Common myeloid progenitor, CD34-positive (primary cell): ENCODE measurements around the gene PKNOX2.

Source experiments
- CTCF ChIA-PET: fragments of 350-600 bp; sonication (Branson Sonifier 250); formaldehyde crosslinking; loops from one replicate; lab custom pipeline; 2021; ENCODE audit warnings: antibody characterized with exemption; lab: Charles Lee
- POLR2A ChIA-PET: fragments of 350-600 bp; sonication (Branson Sonifier 250); formaldehyde crosslinking; loops from one replicate; lab custom pipeline; 2021; ENCODE audit warnings: antibody characterized with exemption; lab: Charles Lee
- DNase-seq, 3 donors: peaks; one replicate each; pipeline versions ENCODE4 v3.0.0 to v3.0.0-alpha.2; 2013
- H3K27ac ChIP-seq, 2 experiments: 1 replicate in 1 of 2; 2 replicates in 1 of 2; pipeline ENCODE4 v1.7.0; 2013; ENCODE audit warnings: inconsistent platforms in 2 of 2, low read length in 2 of 2, mild to moderate bottlenecking in 2 of 2, low read depth in 1 of 2, moderate library complexity in 1 of 2; ENCODE audit not compliant: severe bottlenecking in 2 of 2, insufficient read depth in 1 of 2, poor library complexity in 1 of 2
- H3K27me3 ChIP-seq, 5 experiments: replicated peaks in 2 of 5; 1 replicate in 3 of 5; 2 replicates in 2 of 5; pipeline versions ENCODE4 v1.6.1 to v1.7.0; 2013; ENCODE audit warnings: low read length in 4 of 5, mild to moderate bottlenecking in 2 of 5, moderate library complexity in 2 of 5, inconsistent platforms in 1 of 5; ENCODE audit not compliant: insufficient read depth in 5 of 5, control insufficient read depth in 4 of 5
- H3K36me3 ChIP-seq, 4 experiments: 1 replicate in 2 of 4; 2 replicates in 2 of 4; pipeline versions ENCODE4 v1.6.1 to v1.7.0; 2013; ENCODE audit warnings: low read length in 3 of 4, control low read depth in 1 of 4, mild to moderate bottlenecking in 1 of 4; ENCODE audit not compliant: control insufficient read depth in 4 of 4, insufficient read depth in 4 of 4
- H3K4me1 ChIP-seq, 4 experiments: 1 replicate in 3 of 4; 2 replicates in 1 of 4; pipeline versions ENCODE4 v1.6.1 to v1.7.1; 2013; ENCODE audit warnings: low read length in 3 of 4, mild to moderate bottlenecking in 3 of 4, control low read depth in 1 of 4, inconsistent platforms in 1 of 4, moderate library complexity in 1 of 4; ENCODE audit not compliant: control insufficient read depth in 4 of 4, insufficient read depth in 4 of 4; ENCODE audit errors: control extremely low read depth in 1 of 4
- H3K4me3 ChIP-seq, 7 experiments: 1 replicate in 4 of 7; 2 replicates in 3 of 7; pipeline versions ENCODE4 v1.5.1 to v1.7.0; 2013; ENCODE audit warnings: mild to moderate bottlenecking in 7 of 7, low read length in 6 of 7, moderate library complexity in 6 of 7, inconsistent platforms in 2 of 7, low read depth in 2 of 7, control low read depth in 1 of 7; ENCODE audit not compliant: insufficient read depth in 4 of 7, control insufficient read depth in 1 of 7; ENCODE audit errors: extremely low read depth in 1 of 7
- H3K9me3 ChIP-seq, 5 experiments: 1 replicate in 4 of 5; 2 replicates in 1 of 5; pipeline versions ENCODE4 v1.6.1 to v1.7.1; 2013; ENCODE audit warnings: low read length in 4 of 5, mild to moderate bottlenecking in 2 of 5, inconsistent platforms in 1 of 5, low read depth in 1 of 5, moderate library complexity in 1 of 5; ENCODE audit not compliant: control insufficient read depth in 4 of 5, insufficient read depth in 2 of 5; ENCODE audit errors: control extremely low read depth in 1 of 5
- WGBS: methylation state at CpG from one replicate; pipeline ENCODE4 v1.1.5; 2013; ENCODE audit not compliant: insufficient coverage; 5-methylcytosine and 5-hydroxymethylcytosine counted together

The PKNOX2 gene

GRCh38 chr11:125345421-125346178 lies 181.0 kb downstream of the PKNOX2 start:
- peak; percentile 34 to 61 (median 49) for DNase-seq
- POLR2A ChIA-PET, result interaction anchor here (0.6 kb wide), 1 partner anchor 9 kb away, joined by 3 read pairs; no protein-coding TSS in a partner anchor

GRCh38 chr11:125346179-125346530 lies 181.6 kb downstream of the PKNOX2 start:
- H3K36me3 ChIP-seq, result no peaks in the 10 kb centered on the region
- peaks cover 0 to 14% (median 8%) of the 10 kb centered on the region in 5 experiments for H3K27me3 ChIP-seq
- CTCF ChIA-PET, result interaction anchor here (0.8 to 5.0 kb wide), 10 partner anchors 11 to 597 kb away, joined by 3 to 34 read pairs (median 4); no protein-coding TSS in a partner anchor
- no peaks in the 10 kb centered on the region for H3K4me1 ChIP-seq
- 100% methylated on average over 1 of the region's 6 CpGs for WGBS
- POLR2A ChIA-PET, result no interaction called here
- no peaks in the 10 kb centered on the region for H3K9me3 ChIP-seq
- no peak overlapping the region for H3K27ac ChIP-seq
- H3K4me3 ChIP-seq, result no peak overlapping the region
- DNase-seq, result no peak

More at GRCh38 chr11:125345421-125346178, 181.0 kb downstream of the PKNOX2 start:
- whole genome bisulfite sequencing, result 27% methylated on average over 12 of the region's 20 CpGs
- CTCF ChIA-PET, result interaction anchor here (0.8 to 5.0 kb wide), 12 partner anchors 10 to 598 kb away, joined by 3 to 34 read pairs (median 4); no protein-coding TSS in a partner anchor
- H3K27ac ChIP-seq, result no peak overlapping the region
- no peaks in the 10 kb centered on the region for H3K9me3 ChIP-seq
- no peak overlapping the region for H3K4me3 ChIP-seq
- no peaks in the 10 kb centered on the region for H3K36me3 ChIP-seq
- H3K27me3 ChIP-seq, result peaks cover 0 to 11% (median 5%) of the 10 kb centered on the region in 5 experiments
- H3K4me1 ChIP-seq, result no peaks in the 10 kb centered on the region

- Histone ChIP-seq H3K9me3 (no peaks in the 10 kb centered on the region), H3K27ac (no peak overlapping the region), H3K27me3 (peaks cover 0 to 17% (median 9%) of the 10 kb centered on the region in 5 experiments), H3K4me3 (no peak overlapping the region), H3K36me3 (no peaks in the 10 kb centered on the region), H3K4me1 (no peaks in the 10 kb centered on the region)
- ChIA-PET CTCF (interaction anchor here (0.7 to 5.0 kb wide), 11 partner anchors 10 to 386 kb away, joined by 3 to 34 read pairs (median 4); no protein-coding TSS in a partner anchor), POLR2A (no interaction called here)
- DNase-seq, result no peak
- WGBS, result 92% methylated on average over 7 of the region's 9 CpGs
These were observed 182.2 kb downstream of the PKNOX2 start for GRCh38 chr11:125346565-125347260.

GRCh38 chr11:125347261-125347585 lies 182.7 kb downstream of the PKNOX2 start:
- 80% methylated on average over 1 of the region's 2 CpGs for WGBS
- H3K4me1 ChIP-seq, result no peaks in the 10 kb centered on the region
- H3K4me3 ChIP-seq, result no peak overlapping the region
- DNase-seq, result no peak
- H3K27me3 ChIP-seq, result peaks cover 0 to 17% (median 9%) of the 10 kb centered on the region in 5 experiments
- POLR2A ChIA-PET, result no interaction called here
- CTCF ChIA-PET, result interaction anchor here (0.7 to 5.0 kb wide), 8 partner anchors 22 to 387 kb away, joined by 3 to 34 read pairs (median 4); no protein-coding TSS in a partner anchor
- no peak overlapping the region for H3K27ac ChIP-seq
- no peaks in the 10 kb centered on the region for H3K9me3 ChIP-seq
- H3K36me3 ChIP-seq, result no peaks in the 10 kb centered on the region

GRCh38 chr11:125348141-125348651 lies 183.6 kb downstream of the PKNOX2 start:
- ChIA-PET CTCF (interaction anchor here (0.8 to 5.0 kb wide), 6 partner anchors 9 to 389 kb away, joined by 3 to 34 read pairs (median 5); no protein-coding TSS in a partner anchor), POLR2A (no interaction called here)
- WGBS, result 91% methylated on average over 9 of the region's 13 CpGs
- no peak overlapping the region for H3K4me3 ChIP-seq
- no peak overlapping the region for H3K27ac ChIP-seq
- H3K4me1 ChIP-seq, result no peaks in the 10 kb centered on the region
- DNase-seq, result no peak
- H3K9me3 ChIP-seq, result no peaks in the 10 kb centered on the region
- peaks cover 0 to 17% (median 6%) of the 10 kb centered on the region in 5 experiments for H3K27me3 ChIP-seq
- H3K36me3 ChIP-seq, result no peaks in the 10 kb centered on the region

GRCh38 chr11:125348674-125349309 lies 184.2 kb downstream of the PKNOX2 start:
- Histone ChIP-seq H3K36me3 (no peaks in the 10 kb centered on the region), H3K9me3 (no peaks in the 10 kb centered on the region), H3K27ac (no peak overlapping the region), H3K27me3 (peaks cover 0 to 17% (median 6%) of the 10 kb centered on the region in 5 experiments), H3K4me1 (no peaks in the 10 kb centered on the region), H3K4me3 (no peak overlapping the region)
- ChIA-PET POLR2A (no interaction called here), CTCF (interaction anchor here (1.1 to 5.0 kb wide), 4 partner anchors 10 to 257 kb away, joined by 3 to 34 read pairs (median 10); no protein-coding TSS in a partner anchor)
- WGBS, result 24% methylated on average over 9 of the region's 9 CpGs
- peak; percentile 10 to 27 (median 14) for DNase-seq
